ENCODE results near the gene NFATC3.

NFATC3 gene

GRCh38 chr16:68249371-68249770 is 164.2 kb downstream of the NFATC3 start:
- no peak for TF ChIP-seq POLR2AphosphoS5 (IDR thresholded peaks at IDR 0.05; ENCODE audit: low read depth)
- TF ChIP-seq GABPA (IDR thresholded peaks at IDR 0.05; ENCODE audit: low read depth): no peak
- TF ChIP-seq SPI1 (IDR thresholded peaks at IDR 0.05; ENCODE audit: borderline replicate concordance, low read depth): no peak
- no peak for TF ChIP-seq REST (IDR thresholded peaks at IDR 0.05; ENCODE audit: insufficient replicate concordance, low read depth)
- no peak for TF ChIP-seq CTCF (IDR thresholded peaks at IDR 0.05; ENCODE audit: insufficient read depth, low read length)

GRCh38 chr16:68250951-68251350 is 165.8 kb downstream of the NFATC3 start:
- Histone ChIP-seq H3K27ac (replicated peaks) (no peak overlapping the region), H3K4me3 (replicated peaks; ENCODE audit: insufficient read depth, low read length) (no peak overlapping the region), H3K27me3 (ENCODE audit: insufficient read depth, poor library complexity, severe bottlenecking) (no peaks in the 10 kb centered on the region)
- no peak for DNase-seq (ENCODE audit: low read depth in 1 of 2, low spot score in 1 of 2)
- no peak for TF ChIP-seq SPI1 (IDR thresholded peaks at IDR 0.05; ENCODE audit: borderline replicate concordance, low read depth)
- no peak for TF ChIP-seq CTCF (IDR thresholded peaks at IDR 0.05; ENCODE audit: insufficient read depth, low read length)
- no peak for TF ChIP-seq GABPA (IDR thresholded peaks at IDR 0.05; ENCODE audit: low read depth)
- TF ChIP-seq REST (IDR thresholded peaks at IDR 0.05; ENCODE audit: insufficient replicate concordance, low read depth): no peak
- TF ChIP-seq POLR2AphosphoS5 (IDR thresholded peaks at IDR 0.05; ENCODE audit: low read depth): no peak

More at GRCh38 chr16:68249371-68249770, 164.2 kb downstream of the NFATC3 start:
- Histone ChIP-seq H3K27ac (replicated peaks) (no peak overlapping the region), H3K27me3 (ENCODE audit: insufficient read depth, poor library complexity, severe bottlenecking) (no peaks in the 10 kb centered on the region), H3K4me3 (replicated peaks; ENCODE audit: insufficient read depth, low read length) (no peak overlapping the region)
- DNase-seq (ENCODE audit: low read depth in 1 of 2, low spot score in 1 of 2): no peak

GRCh38 chr16:68251832-68252231 is 166.7 kb downstream of the NFATC3 start:
- TF ChIP-seq SPI1 (IDR thresholded peaks at IDR 0.05; ENCODE audit: borderline replicate concordance, low read depth): no peak
- TF ChIP-seq CTCF (IDR thresholded peaks at IDR 0.05; ENCODE audit: insufficient read depth, low read length): no peak
- no peak for TF ChIP-seq GABPA (IDR thresholded peaks at IDR 0.05; ENCODE audit: low read depth)
- no peak for TF ChIP-seq REST (IDR thresholded peaks at IDR 0.05; ENCODE audit: insufficient replicate concordance, low read depth)
- TF ChIP-seq POLR2AphosphoS5 (IDR thresholded peaks at IDR 0.05; ENCODE audit: low read depth): no peak
- DNase-seq (ENCODE audit: low read depth in 1 of 2, low spot score in 1 of 2): no peak
- H3K4me3 ChIP-seq (replicated peaks; ENCODE audit: insufficient read depth, low read length): no peak overlapping the region
- H3K27me3 ChIP-seq (ENCODE audit: insufficient read depth, poor library complexity, severe bottlenecking): no peaks in the 10 kb centered on the region
- no peak overlapping the region for H3K27ac ChIP-seq (replicated peaks)

All from HL-60 (cell line).